Mucosa of rectum (tissue), 2 donors: ENCODE data around the gene ZNF791.
"Not testable (repeated sequence)": the region's sequence is repeated elsewhere in the genome, so short reads cannot be mapped to it uniquely, and the experiment has no call there.

Source experiments
- H3K27ac ChIP-seq, 2 donors: one replicate each; pipeline ENCODE4 v1.7.0; 2013; ENCODE audit warnings: inconsistent platforms in 2 of 2, low read depth in 2 of 2, low read length in 2 of 2
- H3K27me3 ChIP-seq, 2 donors: one replicate each; pipeline ENCODE4 v1.7.0; 2013; ENCODE audit warnings: low read length in 2 of 2; ENCODE audit not compliant: control insufficient read depth in 2 of 2, insufficient read depth in 2 of 2
- H3K36me3 ChIP-seq, 2 donors: one replicate each; pipeline ENCODE4 v1.7.0; 2013; ENCODE audit warnings: low read length in 2 of 2; ENCODE audit not compliant: control insufficient read depth in 2 of 2, insufficient read depth in 2 of 2
- H3K4me1 ChIP-seq, 2 donors: one replicate each; pipeline ENCODE4 v1.7.0; 2013; ENCODE audit warnings: low read length in 2 of 2, mild to moderate bottlenecking in 1 of 2; ENCODE audit not compliant: control insufficient read depth in 2 of 2, insufficient read depth in 2 of 2
- H3K4me3 ChIP-seq, 2 donors: one replicate each; pipeline ENCODE4 v1.7.0; 2013; ENCODE audit warnings: low read length in 2 of 2
- H3K9ac ChIP-seq, 2 donors: one replicate each; pipeline ENCODE4 v1.7.0; 2013; ENCODE audit warnings: low read length in 2 of 2, low read depth in 1 of 2, mild to moderate bottlenecking in 1 of 2
- H3K9me3 ChIP-seq, 2 donors: one replicate each; pipeline ENCODE4 v1.7.0; 2013; ENCODE audit warnings: low read length in 2 of 2; ENCODE audit not compliant: control insufficient read depth in 2 of 2
- donor health status: healthy.
- donor health status: Normal muscosa, but diverticular disease.

The ZNF791 gene

GRCh38 chr19:12675940-12676339, 65.2 kb downstream of the ZNF791 start:
- Histone ChIP-seq H3K9ac (no peak overlapping the region), H3K27ac (no peak overlapping the region), H3K9me3 (no peaks in the 10 kb centered on the region), H3K27me3 (no peaks in the 10 kb centered on the region), H3K4me1 (peaks cover 2 to 4% of the 10 kb centered on the region in 2 donors), H3K4me3 (no peak overlapping the region), H3K36me3 (peaks cover 53 to 60% of the 10 kb centered on the region in 2 donors)

DNA sequence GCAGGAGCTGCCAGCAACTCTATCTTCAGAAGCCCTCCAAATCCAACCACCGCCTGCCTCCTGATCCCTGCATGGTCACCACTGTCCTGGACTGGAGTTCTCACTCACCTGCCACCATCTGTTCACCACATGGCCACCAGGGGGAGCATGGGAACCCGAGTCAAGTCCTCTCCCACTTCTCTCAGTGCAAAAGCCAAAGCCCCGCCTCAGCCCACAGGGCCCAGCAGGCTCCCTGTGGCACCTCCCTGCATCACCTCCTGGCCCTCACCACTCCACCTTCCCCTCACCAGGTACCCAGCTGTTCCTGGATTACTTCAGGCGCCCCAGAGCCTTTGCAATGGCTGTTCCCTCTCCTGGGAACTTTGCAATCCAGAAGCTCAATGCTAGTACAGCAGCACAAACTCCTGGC, 65.7 kb downstream of the ZNF791 start:
- H3K4me1 ChIP-seq = peaks cover 2 to 4% of the 10 kb centered on the region in 2 donors
- H3K9me3 ChIP-seq = no peaks in the 10 kb centered on the region
- no peaks in the 10 kb centered on the region for H3K27me3 ChIP-seq
- H3K9ac ChIP-seq = no peak overlapping the region
- H3K36me3 ChIP-seq = peaks cover 53 to 60% of the 10 kb centered on the region in 2 donors
- H3K27ac ChIP-seq = peak overlapping the region in 1 of 2 donors; percentile 6
- no peak overlapping the region for H3K4me3 ChIP-seq

DNA sequence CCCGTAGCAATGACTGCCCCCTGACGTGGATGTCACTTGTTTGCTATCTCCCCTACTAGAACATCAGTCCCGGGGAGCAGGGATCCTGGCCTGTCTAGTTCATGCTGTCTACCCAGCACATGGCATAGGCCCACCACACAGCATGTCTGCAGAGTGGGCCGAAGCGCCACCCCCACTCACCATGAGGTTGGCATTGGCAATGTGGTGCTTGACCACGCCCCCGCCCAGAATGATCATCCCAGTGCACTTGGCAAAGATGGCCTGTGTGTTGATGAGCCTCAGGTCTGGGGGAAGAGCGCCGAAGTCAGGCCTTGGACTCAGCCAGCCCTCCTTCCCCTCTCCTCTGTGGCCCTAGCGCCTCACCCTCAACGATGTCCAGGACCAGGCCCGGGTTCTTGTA, 66.2 kb downstream of the ZNF791 start:
- Histone ChIP-seq H3K27ac (no peak overlapping the region), H3K9me3 (no peaks in the 10 kb centered on the region), H3K4me3 (no peak overlapping the region), H3K36me3 (peaks cover 53 to 60% of the 10 kb centered on the region in 2 donors), H3K4me1 (peaks cover 2 to 4% of the 10 kb centered on the region in 2 donors), H3K9ac (no peak overlapping the region), H3K27me3 (no peaks in the 10 kb centered on the region)

DNA sequence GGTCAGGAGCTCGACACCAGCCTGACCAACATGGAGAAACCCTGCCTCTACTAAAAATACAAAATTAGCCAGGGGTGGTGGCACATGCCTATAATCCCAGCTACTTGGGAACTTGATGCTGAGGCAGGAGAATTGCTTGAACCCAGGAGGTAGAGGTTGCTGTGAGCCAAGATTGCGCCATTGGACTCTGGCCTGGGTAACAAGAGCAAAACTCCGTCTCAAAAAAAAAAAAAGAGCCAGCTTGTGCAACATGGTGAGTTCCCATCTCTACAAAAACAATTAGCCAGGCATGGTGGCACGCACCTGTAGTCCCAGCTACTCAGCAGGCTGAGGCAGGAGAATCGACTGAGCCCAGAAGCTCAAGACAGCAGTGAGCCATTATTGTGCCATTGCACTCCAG, 67.3 kb downstream of the ZNF791 start:
- H3K27me3 ChIP-seq, H3K4me1 ChIP-seq, H3K4me3 ChIP-seq, H3K27ac ChIP-seq, H3K9me3 ChIP-seq, H3K9ac ChIP-seq: not testable (repeated sequence)
- peaks cover 46 to 55% of the 10 kb centered on the region in 2 donors for H3K36me3 ChIP-seq

DNA sequence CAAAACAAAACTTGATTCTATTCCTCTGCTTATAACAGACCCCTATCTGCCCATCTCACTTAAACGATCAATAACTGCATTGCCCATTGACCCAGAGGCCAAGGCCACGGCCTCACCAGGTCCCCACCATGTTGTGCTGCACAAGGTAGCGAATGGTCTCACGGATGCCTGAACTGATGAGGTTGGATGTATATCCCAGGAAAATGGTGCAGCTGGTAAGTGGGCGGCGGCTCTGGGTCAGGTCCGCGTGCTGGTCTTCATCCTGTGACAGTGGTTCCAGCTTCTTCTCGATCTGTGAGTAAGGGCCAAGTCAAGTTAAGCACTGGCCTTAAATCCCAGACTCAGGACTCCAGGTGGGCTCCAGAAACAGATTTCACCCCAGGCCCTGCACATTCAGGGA, 69.3 kb downstream of the ZNF791 start:
- Histone ChIP-seq H3K9me3 (no peaks in the 10 kb centered on the region), H3K27me3 (no peaks in the 10 kb centered on the region), H3K36me3 (peaks cover 36 to 43% of the 10 kb centered on the region in 2 donors), H3K4me3 (no peak overlapping the region), H3K27ac (no peak overlapping the region), H3K4me1 (peaks cover 2 to 4% of the 10 kb centered on the region in 2 donors), H3K9ac (no peak overlapping the region)

- H3K9me3 ChIP-seq = no peaks in the 10 kb centered on the region
- H3K27ac ChIP-seq = peak within 1 kb of the TSS; percentile 91 to 98
- peaks cover 2 to 4% of the 10 kb centered on the region in 2 donors for H3K4me1 ChIP-seq
- peak within 1 kb of the TSS; percentile 89 to 98 for H3K9ac ChIP-seq
- H3K36me3 ChIP-seq = peaks cover 26 to 30% of the 10 kb centered on the region in 2 donors
- peak within 1 kb of the TSS; percentile 87 to 94 for H3K4me3 ChIP-seq
- no peaks in the 10 kb centered on the region for H3K27me3 ChIP-seq
These were observed 70.6 kb downstream of the ZNF791 start, which contains the start of gene DHPS for GRCh38 chr19:12681074-12681987. Gene DHPS (minus strand): TSS chr19:12681880. CDS start chr19:12681766, 114 bp downstream.
